Neural progenitor cell (in vitro differentiated cells): ENCODE results near the gene SLC10A1.

Source experiments
- CTCF ChIP-seq: fragments of 200-600 bp; sonication (generic); IDR thresholded peaks from 2 replicates; pipeline ENCODE4 v1.5.1; 2017; ENCODE audit warnings: antibody characterized with exemption, mild to moderate bottlenecking
- EZH2 ChIP-seq: fragments of 200-600 bp; sonication (generic); IDR thresholded peaks from 2 replicates; pipeline ENCODE4 v1.6.1; 2017; ENCODE audit warnings: antibody characterized with exemption, mild to moderate bottlenecking, moderate library complexity

GRCh38 chr14:69797573-69798338, 715 bp upstream of the SLC10A1 start:
- TF ChIP-seq CTCF (no peak), EZH2 (no peak)
